HG02759 (cell line): ENCODE data around the gene HOXA3.

Source experiments
- ATAC-seq: cut with Tn5 transposase; IDR thresholded peaks from one replicate; pipeline ENCODE4 v1.9.1; 2021; ENCODE audit warnings: mild to moderate bottlenecking, moderate library complexity; ENCODE audit not compliant: unreplicated experiment

The HOXA3 gene

DNA sequence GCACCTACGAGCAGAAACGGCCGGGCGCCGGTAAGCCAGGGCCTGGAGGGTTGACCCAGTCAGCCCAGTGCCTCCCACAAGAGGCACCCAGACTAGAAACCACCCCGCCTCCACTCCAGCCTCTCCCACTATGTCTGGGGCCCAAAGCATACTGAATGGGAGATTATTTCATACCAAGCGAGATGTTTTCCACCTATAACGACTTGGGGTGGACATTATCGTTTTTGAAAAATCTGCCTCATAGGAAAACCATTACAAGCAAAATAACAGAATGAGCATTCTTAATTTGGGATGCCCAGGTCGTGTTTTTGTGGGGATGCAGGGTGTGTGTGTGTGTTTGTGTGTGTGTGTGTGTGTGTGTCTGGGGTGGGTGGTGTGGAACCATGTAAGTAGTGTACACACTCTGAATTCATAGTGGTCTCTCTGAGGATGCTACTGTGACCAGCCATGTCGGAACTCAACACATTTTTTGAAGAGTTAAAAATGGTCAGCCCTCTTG lies 6.4 kb downstream of the HOXA3 start:
- ATAC-seq, result no peak

DNA sequence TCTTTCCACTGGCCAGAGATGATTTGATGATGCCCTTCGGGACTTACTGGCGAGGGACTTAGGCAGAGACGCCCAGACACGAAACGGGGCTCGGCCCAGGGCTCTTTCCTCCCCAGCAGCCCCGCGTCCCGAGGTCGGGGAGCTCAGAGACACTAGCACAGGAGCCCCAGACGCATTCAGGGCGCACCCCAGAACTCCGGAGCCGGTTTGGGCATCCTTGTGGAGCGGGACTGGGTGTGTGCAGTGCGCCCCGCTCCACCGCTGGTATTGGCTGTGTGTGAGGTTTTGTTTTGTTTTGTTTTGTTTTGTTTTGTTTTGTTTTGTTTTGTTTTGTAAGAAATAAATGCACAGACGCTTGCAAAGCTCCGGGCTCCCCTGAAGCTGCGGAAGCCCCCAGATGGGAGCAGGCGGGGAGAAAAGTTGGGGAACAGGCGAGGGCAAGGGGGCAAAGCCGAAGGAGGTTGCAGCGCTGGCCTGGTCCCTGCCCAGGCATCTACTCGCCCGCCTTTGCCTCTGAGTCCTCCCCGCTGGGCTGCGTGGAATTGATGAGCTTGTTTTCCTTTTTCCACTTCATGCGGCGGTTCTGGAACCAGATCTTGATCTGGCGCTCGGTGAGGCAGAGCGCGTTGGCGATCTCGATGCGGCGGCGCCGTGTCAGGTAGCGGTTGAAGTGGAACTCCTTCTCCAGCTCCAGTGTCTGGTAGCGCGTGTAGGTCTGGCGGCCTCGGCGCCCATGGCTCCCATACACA lies 7.0 kb downstream of the HOXA3 start:
- ATAC-seq, result no peak

DNA sequence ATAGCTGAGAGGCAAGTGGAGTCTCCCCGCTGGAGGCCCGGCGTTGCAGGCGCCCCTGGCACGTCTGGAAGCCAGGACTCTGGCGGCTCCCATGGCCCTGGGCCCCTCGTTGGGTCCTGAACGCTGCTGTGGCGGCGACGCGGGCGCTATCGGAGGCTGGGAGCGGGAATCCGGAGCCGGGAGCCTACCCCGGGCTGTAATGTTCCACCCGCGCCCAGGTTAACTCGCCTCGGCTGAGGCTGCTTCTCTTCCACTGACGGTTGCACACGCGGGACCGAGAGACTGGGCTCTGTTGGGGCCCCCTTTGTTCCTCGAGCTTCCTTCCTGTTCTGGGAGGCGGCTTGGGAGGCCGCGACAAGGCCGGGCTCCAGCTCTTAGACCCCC lies 7.6 kb downstream of the HOXA3 start:
- ATAC-seq, result no peak

DNA sequence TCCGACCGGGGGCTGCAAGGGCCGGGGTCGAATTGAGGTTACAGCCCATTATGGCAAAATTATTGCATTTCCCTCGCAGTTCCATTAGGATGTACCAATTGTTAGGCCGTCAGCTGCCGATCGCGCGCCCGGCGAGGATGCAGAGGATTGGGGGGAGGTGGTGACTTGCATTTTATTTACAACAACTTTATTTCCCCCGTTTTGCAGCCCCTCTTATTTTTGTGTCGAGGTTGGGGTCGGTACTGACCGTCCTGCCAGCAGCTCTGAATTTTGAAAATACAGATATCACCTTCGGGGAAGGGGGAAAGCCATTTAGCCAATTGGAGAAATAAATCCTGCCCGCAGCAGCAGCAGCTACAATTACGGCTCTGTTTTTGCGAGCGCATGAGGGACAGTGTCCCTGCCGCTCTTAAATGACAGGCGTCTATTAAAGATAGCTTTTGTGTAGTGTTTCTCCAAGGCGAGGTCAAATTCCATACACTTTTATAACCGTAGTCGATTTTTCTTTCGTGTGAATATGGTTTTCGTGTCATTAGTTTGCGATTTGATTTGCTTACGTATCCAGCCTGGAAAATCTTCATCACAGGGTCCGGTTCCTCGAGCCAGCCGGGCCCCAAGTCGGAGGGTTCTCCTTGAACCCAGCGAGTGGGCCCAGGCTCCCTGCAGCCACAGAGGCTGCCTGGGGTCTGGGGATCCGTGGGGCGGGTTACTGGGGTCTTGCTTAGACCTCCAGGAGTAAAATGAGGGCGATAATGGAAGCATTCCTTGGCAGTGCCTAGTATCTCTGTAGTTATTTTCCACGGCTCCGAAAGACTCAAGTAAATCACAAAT lies 8.2 kb downstream of the HOXA3 start:
- no peak for ATAC-seq

DNA sequence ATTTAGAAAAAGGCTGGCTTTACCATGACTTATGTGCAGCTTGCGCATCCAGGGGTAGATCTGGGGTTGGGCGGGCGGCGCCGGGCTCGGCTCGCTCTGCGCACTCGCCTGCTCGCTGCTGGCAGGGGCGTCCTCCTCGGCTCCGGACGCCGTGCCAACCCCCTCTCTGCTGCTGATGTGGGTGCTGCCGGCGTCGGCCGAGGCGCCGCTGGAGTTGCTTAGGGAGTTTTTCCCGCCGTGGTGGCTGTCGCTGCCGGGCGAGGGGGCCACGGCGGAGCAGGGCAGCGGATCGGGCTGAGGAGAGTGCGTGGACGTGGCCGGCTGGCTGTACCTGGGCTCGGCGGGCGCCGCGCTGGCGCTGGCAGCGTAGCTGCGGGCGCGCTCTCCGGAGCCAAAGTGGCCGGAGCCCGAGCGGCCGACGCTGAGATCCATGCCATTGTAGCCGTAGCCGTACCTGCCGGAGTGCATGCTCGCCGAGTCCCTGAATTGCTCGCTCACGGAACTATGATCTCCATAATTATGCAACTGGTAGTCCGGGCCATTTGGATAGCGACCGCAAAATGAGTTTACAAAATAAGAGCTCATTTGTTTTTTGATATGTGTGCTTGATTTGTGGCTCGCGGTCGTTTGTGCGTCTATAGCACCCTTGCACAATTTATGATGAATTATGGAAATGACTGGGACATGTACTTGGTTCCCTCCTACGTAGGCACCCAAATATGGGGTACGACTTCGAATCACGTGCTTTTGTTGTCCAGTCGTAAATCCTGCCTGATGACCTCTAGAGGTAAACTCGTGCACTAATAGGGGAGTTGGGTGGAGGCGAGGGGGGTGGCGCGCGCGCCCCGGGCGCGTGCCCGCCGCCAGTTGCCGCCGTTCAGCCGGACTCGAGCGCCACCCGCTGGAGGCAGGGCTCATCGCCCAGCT lies 9.1 kb downstream of the HOXA3 start, which contains the start of gene HOXA5:
Gene HOXA5 (minus strand): TSS at position 659 of the 927 bp plus-strand sequence. CDS start 74 bp downstream, at position 585.
- no peak for ATAC-seq

DNA sequence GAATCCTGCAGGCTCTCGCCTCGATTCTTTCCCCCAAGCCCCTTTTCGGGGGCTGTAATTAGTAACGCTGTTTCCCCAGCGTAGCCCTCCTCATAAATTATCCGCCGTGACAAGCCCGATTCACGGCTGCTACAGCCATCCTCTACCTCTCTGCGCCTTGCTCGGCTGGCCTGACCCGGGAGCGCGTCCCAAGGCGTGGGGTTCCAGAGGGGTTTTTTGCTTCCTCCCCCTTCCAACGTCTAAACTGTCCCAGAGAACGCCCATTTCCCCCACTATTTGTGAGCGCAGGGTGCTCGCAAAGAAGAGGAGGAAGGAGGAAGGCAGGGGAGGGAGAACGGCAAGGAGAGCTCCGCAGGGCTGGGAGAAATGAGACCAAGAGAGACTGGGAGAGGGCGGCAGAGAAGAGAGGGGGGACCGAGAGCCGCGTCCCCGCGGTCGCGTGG lies 9.8 kb downstream of the HOXA3 start:
- ATAC-seq, result no peak

DNA sequence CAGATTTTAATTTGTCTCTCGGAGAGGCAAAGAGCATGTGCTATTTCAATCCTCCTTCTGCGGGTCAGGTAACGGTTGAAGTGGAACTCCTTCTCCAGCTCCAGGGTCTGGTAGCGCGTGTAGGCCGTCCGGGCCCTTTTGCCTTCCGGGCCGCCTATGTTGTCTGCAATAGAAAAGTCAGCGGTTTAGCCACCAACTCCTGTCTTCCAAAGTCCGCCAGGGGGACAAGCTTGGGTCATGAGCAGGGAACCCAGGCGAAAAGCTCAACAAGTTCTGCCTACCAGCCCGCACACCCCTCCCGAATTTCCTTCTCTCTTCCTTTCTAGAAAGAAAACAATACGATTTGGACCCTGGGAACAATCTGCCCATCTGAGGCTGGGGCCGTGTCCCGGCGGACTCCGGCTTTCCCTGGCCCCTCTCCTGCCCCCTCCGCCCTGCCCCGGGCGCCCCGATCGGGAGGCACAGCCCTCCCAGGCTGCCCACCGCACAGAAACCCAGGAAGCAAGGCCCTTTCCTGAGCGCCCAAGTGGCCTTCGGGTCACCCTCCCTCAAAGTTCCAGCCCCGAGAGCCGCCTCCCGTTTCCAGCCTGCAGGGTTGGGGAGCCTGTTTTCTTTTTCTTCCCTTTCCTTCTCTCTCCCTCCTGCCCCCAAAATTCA lies 10.3 kb downstream of the HOXA3 start:
- ATAC-seq, result no peak

DNA sequence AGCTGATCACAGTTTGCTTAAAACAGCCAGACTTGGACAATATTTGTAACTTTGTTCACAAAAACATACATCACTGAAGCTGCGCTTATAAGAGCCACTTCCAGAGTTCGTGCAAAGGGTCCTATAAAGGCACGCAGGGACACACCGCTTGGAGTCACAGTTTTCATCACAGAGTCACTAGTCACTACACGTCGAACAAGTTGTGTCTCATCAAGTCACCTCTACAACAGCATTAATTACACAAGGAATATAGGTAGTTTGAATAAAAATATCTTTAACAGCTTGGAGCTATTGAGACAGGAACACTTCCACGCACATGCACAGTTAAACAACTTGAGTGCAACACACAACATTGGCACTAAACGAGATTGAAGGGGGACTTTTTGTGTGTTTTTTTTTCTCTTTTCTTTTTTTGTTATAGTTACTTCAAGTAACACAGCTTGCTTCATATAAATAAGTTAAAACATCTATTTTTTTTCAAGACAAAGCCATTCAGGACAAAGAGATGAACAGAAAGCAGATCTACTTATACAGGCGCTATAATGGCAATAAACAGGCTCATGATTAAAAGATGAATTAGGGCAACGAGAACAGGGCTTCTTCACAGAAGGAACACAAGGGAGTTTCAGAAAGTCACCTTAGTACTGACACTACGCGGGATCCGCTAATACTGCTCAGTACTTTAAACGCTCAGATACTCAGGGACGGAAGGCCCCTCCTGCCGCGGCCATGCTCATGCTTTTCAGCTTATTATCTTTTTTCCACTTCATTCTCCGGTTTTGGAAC lies 11.1 kb downstream of the HOXA3 start:
- ATAC-seq, result no peak

DNA sequence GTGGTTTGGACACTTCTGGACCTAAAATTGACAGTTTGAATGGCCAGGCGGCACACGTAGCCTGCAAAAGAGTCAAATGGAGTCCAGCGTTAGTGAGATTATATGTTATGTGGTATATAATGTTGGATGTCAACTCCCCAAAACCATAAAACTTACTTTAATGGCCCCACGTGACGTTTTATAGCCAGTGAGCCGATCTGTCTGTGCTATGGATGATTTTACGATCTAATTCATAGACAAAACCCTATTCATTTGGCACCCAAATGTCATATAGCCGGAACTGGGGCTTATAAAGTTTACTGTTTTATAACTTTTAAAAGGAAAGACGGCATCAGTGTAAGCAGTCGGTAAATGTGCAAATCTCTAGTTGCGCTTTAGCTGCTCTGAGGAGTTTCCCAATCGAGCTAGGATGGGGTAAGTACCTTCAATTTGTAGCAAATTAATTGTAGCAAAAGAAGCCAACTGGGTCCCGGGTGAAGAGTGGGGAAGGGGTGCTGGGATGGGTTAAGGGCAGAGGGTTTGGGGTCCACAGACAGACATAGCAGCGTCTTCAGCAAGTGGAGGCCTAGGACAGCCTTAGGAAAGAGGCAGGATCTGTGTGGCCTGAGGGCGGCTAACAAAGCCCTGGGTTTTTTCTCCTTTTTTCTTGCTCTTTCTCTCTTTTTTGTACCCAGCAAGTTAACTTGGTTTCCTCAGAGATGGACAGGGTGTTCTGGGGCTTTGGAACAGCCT lies 12.1 kb downstream of the HOXA3 start:
- no peak for ATAC-seq

DNA sequence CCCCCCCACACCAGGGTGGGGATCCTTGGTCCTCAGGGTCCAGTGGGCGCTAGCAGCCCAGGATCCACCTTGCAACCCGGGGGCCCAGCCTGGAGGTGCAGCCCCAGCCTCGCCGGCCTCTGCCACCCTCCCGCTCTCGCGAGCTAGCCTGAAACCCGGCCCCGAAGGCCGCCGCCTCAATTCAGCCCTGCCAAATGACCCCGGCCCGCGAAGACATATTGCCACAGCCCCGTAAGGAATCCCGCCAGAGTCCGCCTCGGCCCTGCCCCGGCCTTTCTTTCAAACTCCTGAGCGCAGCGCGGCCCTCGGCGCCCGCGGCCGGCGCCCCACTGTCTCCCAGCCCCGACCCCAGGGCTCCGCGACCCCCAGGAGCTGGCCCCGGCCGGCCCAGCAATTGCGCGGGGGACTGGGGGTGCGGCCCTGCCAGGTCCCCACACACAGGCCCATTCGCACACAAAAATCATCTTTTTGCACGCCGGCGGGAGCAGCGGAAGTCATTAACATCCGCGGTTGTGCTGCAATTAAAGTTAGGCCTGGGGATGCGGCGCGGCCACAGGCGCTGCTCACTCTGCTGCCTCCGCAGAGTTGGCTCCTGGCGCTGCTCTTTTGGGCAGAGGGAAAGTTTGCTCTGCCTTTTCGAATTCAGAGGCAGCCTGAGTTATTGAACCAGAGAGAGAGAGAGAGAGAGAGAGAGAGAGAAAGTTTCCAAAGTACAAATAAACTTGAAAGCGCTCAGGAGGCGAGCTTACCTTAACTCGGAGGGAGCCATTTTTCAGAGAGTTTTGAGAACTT lies 12.9 kb downstream of the HOXA3 start:
- ATAC-seq, result no peak

DNA sequence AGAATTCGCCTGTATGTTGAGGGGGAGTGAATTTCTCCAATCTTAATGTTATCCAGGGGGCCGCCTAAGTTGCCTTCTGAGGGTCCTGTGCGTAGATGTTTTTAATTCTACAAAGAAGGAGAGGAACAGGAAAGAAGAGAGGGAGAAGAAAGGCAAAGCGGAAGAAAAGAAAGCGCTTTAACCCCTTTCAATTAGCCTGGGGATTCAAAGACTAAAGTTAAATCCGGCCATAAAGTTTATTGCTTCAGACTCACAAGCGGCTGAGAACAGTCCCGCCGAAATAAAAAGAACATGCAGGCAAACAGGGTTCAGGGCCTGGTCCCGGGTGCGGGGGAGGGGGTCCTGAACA lies 13.4 kb downstream of the HOXA3 start:
- no peak for ATAC-seq

DNA sequence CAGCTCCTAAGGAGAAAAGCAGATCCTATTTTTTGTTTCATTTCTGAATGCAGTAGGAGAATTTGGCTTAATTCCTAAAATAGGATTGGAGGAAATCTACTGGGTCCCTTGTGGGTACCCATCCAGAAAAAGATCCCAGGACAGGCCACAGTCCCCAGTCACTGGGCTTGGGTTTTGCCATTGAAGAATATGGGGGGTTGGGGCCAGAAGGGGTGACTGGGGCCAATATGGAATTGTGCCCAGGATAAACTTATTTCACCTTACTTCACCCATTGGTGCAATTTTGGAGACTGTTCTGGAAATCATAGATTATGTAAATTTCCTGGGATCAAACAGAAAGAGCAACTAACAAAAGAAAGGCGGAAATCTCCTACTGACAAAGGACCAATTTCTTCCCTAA lies 13.9 kb downstream of the HOXA3 start:
- ATAC-seq, result no peak

DNA sequence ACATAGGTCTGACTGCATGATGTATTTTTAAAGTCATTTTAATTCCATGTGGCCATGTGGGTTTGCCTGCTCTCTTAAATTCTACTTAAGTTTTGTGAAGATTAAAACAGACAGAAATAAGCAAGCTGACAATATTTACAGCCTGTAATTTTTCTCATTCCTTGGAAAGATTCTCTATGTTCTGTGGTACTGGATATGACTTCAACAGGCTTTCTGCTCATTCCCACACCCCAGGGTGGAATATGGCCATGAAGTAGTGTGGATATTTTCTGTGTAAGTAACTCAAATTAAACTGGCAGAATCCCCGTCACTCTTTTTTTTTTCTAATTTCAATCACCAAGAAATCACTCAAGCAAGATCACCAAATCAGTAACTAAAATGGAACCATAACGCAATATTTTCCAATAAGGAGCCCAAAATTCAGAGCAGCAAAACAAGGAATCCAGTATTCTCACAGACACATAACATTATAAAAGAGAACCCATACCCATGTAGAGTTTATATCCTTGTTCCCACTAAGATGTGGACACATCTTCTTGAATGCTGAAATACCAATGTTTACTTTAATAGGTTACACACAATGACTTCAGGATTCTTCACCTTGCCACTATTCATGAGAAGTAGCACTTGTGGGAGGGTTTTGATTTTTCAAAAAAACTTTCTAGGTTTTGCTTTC lies 14.6 kb downstream of the HOXA3 start:
- no peak for ATAC-seq

DNA sequence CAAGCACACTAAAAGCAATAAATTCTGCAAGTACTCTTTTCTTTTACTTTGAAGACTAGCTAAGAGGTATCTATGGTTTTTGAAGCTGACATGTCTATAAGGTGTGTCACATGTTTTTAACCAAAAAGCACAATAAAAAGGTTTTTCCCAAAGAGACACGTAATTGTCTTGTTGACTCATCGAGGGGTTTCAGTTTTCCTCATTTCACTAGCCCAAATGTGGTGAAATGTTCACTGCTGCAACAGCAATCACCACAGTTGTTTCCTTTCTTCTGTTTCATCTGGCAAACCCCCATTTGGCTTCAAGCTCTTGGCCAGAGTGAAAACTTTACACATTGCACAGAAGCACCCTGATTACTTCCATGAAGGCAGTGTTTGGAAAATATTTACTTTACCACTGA lies 18.0 kb downstream of the HOXA3 start:
- no peak for ATAC-seq

DNA sequence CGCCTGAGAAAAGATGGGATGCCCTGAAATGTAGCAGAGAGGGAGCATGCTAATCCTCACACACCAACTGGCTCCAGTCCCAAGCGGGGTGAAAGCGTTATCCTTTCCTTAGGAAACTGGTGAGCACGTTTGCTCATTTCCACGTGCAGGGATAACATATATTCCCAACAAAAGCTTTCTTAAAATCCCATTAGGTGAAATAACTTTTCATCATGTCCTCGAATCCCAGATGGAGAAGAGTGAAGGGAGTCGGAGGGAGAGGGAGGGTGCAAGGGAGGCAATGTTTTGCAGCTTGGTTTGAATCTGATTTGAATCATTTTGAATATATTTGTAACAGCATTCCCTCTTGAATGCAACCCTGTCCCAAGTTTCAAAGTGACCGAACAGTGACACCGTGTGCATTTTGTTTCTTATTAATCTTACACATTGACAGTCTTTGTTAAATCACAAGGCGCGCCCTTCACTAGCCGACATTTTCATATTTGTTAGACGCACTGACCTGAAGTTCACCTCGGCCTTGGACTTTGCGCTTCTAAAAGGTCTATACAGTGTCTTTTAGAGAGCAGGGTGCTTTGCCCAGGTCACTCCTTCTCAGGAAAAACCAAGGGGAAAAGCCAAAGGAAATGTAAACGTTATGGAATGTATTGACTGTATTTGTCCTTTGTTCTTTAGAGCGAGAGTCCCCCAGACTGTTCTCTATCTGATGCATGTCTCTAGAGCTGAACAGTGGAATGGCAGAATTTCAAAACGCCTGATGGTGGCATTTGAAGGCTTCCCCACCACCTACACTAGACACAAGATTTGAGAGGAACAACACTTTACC lies 18.8 kb downstream of the HOXA3 start:
- no peak for ATAC-seq

DNA sequence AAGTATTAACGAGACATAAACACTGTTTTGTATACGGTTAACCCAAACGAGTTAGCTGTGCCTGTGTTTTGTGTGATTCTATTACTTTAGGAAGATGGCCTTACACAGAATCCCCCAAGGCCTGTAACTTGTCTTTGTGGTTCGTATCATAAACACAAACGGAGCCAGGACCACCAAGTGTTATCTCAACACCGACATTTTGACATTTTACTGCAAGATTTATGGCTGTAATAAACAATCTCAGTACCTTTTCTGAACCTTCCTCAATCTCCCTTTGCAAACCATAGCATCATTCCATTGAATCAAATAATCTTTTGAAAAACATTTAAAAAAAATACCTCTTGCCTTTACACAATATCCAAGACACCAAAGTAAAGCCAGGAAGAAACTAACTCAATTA lies 19.4 kb downstream of the HOXA3 start:
- ATAC-seq, result no peak

DNA sequence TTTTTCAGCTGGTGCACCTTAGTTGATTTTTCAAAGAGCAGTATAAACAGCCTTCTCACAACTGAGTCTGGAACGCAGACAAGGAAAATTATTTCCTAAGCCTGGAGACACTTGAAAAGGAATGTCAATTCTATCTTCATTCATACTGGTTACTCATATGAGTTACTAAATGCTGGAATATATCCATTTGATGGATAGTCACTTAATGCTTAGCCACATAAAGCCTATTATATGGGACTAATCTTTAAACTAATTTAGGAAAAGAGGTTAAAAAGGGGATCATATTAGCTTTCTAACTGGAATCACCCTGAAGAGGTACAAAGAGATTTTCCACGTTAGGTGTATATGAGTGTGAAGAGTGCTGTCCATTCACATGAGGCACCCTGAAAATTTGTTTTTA lies 20.2 kb downstream of the HOXA3 start:
- ATAC-seq, result no peak
